ENCODE results near the gene MADD.

Gene MADD

DNA sequence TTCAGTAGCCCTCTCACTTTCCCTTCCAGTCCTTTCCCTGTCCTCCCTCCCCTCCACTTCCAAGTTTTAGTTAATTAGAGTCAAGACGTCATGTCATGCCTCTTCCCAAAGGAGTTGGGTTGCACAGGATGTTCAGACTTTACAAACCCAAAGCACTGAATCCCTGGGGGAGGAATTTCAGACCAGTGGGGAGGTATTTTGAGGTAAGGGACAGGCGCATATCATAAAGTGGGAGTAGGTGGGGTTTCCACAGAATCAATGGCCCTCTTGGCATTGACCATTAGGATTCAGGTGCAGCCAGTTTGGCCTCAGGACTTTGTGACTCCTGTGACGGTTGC is 20.6 kb upstream of the MADD start:
- TF ChIP-seq, protein P1, sequence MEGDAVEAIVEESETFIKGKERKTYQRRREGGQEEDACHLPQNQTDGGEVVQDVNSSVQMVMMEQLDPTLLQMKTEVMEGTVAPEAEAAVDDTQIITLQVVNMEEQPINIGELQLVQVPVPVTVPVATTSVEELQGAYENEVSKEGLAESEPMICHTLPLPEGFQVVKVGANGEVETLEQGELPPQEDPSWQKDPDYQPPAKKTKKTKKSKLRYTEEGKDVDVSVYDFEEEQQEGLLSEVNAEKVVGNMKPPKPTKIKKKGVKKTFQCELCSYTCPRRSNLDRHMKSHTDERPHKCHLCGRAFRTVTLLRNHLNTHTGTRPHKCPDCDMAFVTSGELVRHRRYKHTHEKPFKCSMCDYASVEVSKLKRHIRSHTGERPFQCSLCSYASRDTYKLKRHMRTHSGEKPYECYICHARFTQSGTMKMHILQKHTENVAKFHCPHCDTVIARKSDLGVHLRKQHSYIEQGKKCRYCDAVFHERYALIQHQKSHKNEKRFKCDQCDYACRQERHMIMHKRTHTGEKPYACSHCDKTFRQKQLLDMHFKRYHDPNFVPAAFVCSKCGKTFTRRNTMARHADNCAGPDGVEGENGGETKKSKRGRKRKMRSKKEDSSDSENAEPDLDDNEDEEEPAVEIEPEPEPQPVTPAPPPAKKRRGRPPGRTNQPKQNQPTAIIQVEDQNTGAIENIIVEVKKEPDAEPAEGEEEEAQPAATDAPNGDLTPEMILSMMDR (IDR thresholded peaks at IDR 0.05; ENCODE audit: borderline replicate concordance, insufficient read depth, low read depth, low read length): no peak
- peak overlapping the region; percentile 88 for H3K4me3 ChIP-seq (ENCODE audit: low read depth, low read length)

DNA sequence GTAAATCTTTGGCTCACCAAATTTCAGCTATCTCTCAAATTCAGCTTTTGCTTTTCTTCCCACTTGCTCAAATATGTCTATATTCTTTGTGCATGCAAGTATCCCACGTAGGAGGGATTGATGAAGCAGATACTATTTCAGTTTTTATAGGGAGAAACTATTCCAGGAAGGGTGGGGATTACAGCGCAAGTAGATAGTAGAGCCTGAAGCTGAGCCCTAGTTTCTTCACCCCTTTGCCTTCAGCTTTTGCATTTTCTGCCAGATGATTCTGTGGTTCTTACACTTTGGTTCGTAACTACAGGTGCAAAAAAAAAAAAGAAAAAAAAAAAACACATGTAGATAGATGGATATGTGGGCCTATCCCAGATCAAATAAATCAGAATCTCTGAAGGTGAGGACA is 18.2 kb upstream of the MADD start:
- no peak overlapping the region for H3K4me3 ChIP-seq (ENCODE audit: low read depth, low read length)
- TF ChIP-seq, protein P1 (IDR thresholded peaks at IDR 0.05; ENCODE audit: borderline replicate concordance, insufficient read depth, low read depth, low read length): no peak

DNA sequence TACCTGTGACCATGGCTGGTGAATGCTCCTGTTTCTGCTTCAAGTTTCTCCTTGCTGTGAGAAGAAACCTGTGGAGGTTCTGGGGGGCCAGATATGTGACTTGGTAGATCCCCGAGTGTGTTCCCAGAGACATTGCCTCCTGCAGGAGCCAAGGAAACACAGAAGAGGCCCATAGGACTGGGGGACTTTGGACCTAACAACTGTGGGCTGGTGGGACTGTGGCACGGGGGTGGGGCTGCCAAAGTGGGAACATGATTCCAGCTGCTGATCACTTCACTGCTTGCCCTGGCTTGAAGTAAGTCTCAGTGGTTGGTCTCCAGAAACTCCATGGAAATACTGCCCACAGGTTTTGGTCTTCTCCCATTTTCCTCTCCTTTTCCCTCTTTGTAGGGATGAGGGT is 16.3 kb upstream of the MADD start:
- H3K4me3 ChIP-seq (ENCODE audit: low read depth, low read length): no peak overlapping the region
- TF ChIP-seq, protein P1 (IDR thresholded peaks at IDR 0.05; ENCODE audit: borderline replicate concordance, insufficient read depth, low read depth, low read length): no peak

DNA sequence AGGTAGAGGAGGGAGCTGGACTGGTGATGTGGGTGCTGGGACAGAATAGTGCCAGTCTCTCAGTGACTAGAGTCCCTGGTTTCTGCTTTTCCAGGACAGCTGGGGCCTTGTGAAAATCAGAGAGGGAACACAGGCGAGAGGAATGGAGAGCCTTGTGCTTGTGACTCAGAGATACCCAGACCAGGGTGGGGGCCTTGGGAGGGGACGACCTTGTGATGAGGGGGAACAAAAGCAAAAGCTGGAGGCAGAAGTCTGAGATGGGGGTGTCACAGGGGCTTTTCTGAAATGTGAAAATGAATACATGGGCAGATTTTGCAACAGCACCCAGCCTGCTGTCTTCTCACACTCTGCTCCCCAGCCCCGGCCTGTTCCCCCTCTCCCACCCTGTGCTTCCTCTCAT is 15.5 kb upstream of the MADD start:
- TF ChIP-seq, protein P1 (IDR thresholded peaks at IDR 0.05; ENCODE audit: borderline replicate concordance, insufficient read depth, low read depth, low read length): no peak
- H3K4me3 ChIP-seq (ENCODE audit: low read depth, low read length): no peak overlapping the region

DNA sequence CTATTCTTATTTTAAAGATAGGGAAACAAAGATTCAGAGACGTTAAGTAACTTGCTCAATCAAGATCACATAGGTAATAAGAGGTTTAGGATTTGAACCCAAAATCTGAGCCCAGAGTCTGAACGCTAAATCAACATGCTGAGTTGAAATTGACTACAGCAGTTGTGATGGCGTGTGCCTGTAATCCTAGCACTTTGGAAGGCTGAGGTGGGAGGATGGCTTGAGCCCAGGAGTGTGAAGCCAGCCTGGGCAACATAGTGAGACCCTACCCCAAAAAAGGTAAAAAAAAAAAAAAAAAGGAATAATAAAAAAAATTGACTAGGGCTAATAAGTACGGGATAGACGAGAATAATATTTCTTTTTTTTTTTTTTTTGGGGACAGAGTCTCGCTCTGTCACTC is 13.6 kb upstream of the MADD start:
- TF ChIP-seq, protein P1 (IDR thresholded peaks at IDR 0.05; ENCODE audit: borderline replicate concordance, insufficient read depth, low read depth, low read length): no peak

DNA sequence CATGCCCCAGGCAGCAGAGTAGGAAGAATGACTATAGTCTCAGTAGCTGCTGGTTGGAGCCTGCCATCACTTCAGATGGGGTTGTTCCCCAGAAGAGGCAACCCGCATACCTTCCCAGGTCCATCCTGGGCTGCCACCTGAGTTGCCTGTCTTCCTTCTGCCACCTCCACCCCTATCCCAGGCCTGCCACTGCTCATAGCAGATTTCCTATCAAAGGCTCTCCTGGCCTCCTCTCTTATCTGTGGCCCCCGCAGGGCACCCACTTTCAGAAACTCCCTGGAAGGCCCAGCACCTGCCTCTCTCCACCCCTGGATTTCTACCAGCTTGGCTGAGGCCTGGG is 12.8 kb upstream of the MADD start:
- no peak overlapping the region for H3K4me3 ChIP-seq (ENCODE audit: low read depth, low read length)
- TF ChIP-seq, protein P1 (IDR thresholded peaks at IDR 0.05; ENCODE audit: borderline replicate concordance, insufficient read depth, low read depth, low read length): no peak

More for the DNA sequence above, 13.6 kb upstream of the MADD start:
- no peak overlapping the region for H3K4me3 ChIP-seq (ENCODE audit: low read depth, low read length)

DNA sequence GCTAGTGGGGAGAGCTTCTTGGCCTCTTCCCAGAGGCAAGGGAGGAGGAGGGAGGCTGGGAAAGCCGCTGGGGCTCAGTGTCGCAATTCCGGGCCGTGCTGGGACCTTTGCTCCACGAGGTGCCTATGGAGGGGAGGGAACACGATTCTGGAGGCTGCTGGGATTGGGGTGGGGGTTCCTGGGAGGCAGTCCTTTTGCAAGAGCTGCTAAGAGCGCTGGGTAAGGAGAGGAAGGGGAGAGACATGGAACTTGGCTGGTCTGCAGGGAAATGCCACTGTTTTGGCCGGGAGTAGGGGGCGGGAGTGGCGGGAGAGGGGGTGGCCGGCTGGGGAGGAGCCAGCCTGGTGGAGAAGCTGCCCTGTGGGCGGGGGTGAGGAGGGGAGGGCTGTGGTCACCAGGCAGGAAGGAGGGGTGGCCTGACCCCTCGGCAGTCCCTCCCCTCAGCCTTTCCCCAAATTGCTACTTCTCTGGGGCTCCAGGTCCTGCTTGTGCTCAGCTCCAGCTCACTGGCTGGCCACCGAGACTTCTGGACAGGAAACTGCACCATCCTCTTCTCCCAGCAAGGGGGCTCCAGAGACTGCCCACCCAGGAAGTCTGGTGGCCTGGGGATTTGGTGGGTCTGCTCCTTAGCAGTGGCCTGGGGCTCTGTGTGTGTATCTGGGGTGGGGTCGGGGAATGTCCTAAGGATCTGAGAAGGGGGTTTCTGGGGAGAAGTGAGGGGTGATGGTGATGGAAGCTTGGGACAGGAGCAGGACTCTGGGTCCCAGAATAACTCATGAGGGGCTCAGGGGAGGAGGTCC is 12.2 kb upstream of the MADD start, which contains the start of gene NR1H3:
NR1H3 (plus strand) TSS at position 480 of the 800 bp plus-strand sequence. CDS start 1,221 bp downstream, outside the sequence.
- no peak within 1 kb of the TSS for H3K4me3 ChIP-seq (ENCODE audit: low read depth, low read length)
- TF ChIP-seq, protein P1 (IDR thresholded peaks at IDR 0.05; ENCODE audit: borderline replicate concordance, insufficient read depth, low read depth, low read length): peak; percentile 45; the same call in 1 of the 2 replicates
